ENCODE measurements around the gene PAXX.

The PAXX gene

GRCh38 chr9:137013571-137013940 is 21.3 kb downstream of the PAXX start:
- DNase-seq (ENCODE audit: low read depth), result no peak
- H3K4me3 ChIP-seq (ENCODE audit: control insufficient read depth, low read depth, low read length), result no peak overlapping the region
- no peak for TF ChIP-seq CTCF (conservative IDR thresholded peaks at IDR 0.05; ENCODE audit: control insufficient read depth, insufficient read depth, low read depth, low read length)

- no peak for DNase-seq (ENCODE audit: low read depth)
- H3K4me3 ChIP-seq (ENCODE audit: control insufficient read depth, low read depth, low read length), result no peak overlapping the region
- TF ChIP-seq CTCF (conservative IDR thresholded peaks at IDR 0.05; ENCODE audit: control insufficient read depth, insufficient read depth, low read depth, low read length), result no peak
These were observed 21.9 kb downstream of the PAXX start for GRCh38 chr9:137014166-137014565.

GRCh38 chr9:137014776-137015539 is 22.7 kb downstream of the PAXX start:
- no peak for DNase-seq (ENCODE audit: low read depth)
- H3K4me3 ChIP-seq (ENCODE audit: control insufficient read depth, low read depth, low read length), result no peak overlapping the region
- TF ChIP-seq CTCF (conservative IDR thresholded peaks at IDR 0.05; ENCODE audit: control insufficient read depth, insufficient read depth, low read depth, low read length), result no peak

GRCh38 chr9:137015540-137015930 is 23.3 kb downstream of the PAXX start:
- H3K4me3 ChIP-seq (ENCODE audit: control insufficient read depth, low read depth, low read length), result no peak overlapping the region
- DNase-seq (ENCODE audit: low read depth), result no peak
- TF ChIP-seq CTCF (conservative IDR thresholded peaks at IDR 0.05; ENCODE audit: control insufficient read depth, insufficient read depth, low read depth, low read length), result no peak

- H3K4me3 ChIP-seq (ENCODE audit: control insufficient read depth, low read depth, low read length), result no peak overlapping the region
- TF ChIP-seq CTCF (conservative IDR thresholded peaks at IDR 0.05; ENCODE audit: control insufficient read depth, insufficient read depth, low read depth, low read length), result no peak
- DNase-seq (ENCODE audit: low read depth), result no peak
These were observed 23.8 kb downstream of the PAXX start for GRCh38 chr9:137015976-137016375.

GRCh38 chr9:137016436-137016835 is 24.2 kb downstream of the PAXX start:
- no peak overlapping the region for H3K4me3 ChIP-seq (ENCODE audit: control insufficient read depth, low read depth, low read length)
- no peak for TF ChIP-seq CTCF (conservative IDR thresholded peaks at IDR 0.05; ENCODE audit: control insufficient read depth, insufficient read depth, low read depth, low read length)
- DNase-seq (ENCODE audit: low read depth), result no peak

- no peak for TF ChIP-seq CTCF (conservative IDR thresholded peaks at IDR 0.05; ENCODE audit: control insufficient read depth, insufficient read depth, low read depth, low read length)
- no peak for DNase-seq (ENCODE audit: low read depth)
- no peak overlapping the region for H3K4me3 ChIP-seq (ENCODE audit: control insufficient read depth, low read depth, low read length)
These were observed 24.8 kb downstream of the PAXX start for GRCh38 chr9:137017071-137017470.
